Measurements from ENCODE around the gene PCDHB4.

DNA sequence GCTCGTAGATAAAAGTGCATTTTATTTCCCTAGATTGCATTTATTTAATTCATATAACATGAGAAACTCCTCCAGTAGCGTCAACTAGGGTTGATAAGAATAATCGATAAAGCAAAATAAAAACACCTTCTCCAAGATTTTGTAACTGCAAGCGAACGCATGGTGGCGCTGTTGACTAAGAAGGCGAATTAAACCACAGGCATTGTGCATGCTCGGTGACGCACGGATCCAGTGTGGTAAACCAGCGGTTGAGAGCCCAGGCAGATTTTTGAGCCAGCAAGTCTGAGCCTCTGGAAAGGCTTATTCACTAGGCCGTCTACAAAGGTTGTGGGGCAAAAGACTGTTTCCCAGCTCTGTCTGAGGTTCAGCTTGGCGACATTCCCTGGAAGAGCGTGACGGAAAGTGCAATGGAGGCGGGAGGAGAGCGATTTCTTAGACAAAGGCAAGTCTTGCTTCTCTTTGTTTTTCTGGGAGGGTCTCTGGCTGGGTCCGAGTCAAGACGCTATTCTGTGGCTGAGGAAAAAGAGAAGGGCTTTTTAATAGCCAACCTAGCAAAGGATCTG, 21.3 kb upstream of the PCDHB4 start, which contains the start of gene PCDHB3:
- TF ChIP-seq CTCF (IDR thresholded peaks at IDR 0.05; ENCODE audit: low read depth, low read length, poor library complexity, severe bottlenecking) (peak; percentile 80), EZH2phosphoT487 (IDR thresholded peaks at IDR 0.05; ENCODE audit: borderline replicate concordance, low read length) (no peak)

Data from DOHH2 (cell line).